GM12874 (cell line): Measurements from ENCODE around the gene SMPX.

Source experiments
- CTCF ChIP-seq: IDR thresholded peaks from 2 replicates; pipeline ENCODE4 v1.5.1; 2011; ENCODE audit warnings: low read depth, mild to moderate bottlenecking, control low read depth, low read length, moderate library complexity; ENCODE audit not compliant: insufficient read depth

Gene SMPX

GRCh38 chrX:21757960-21758359, at the start of gene SMPX:
SMPX (minus strand) TSS chrX:21758116; CDS start chrX:21754290, 3,826 bp downstream.
- TF ChIP-seq CTCF = no peak

- TF ChIP-seq CTCF = no peak
Observed at GRCh38 chrX:21806691-21807090, 48.8 kb upstream of the SMPX start.

- TF ChIP-seq CTCF = no peak
Observed at GRCh38 chrX:21802839-21803238, 44.9 kb upstream of the SMPX start.

- no peak for TF ChIP-seq CTCF
Observed at GRCh38 chrX:21802054-21802670, 44.2 kb upstream of the SMPX start.

- TF ChIP-seq CTCF = no peak
Observed at GRCh38 chrX:21800344-21800770, 42.4 kb upstream of the SMPX start.

- no peak for TF ChIP-seq CTCF
Observed at GRCh38 chrX:21799767-21800166, 41.9 kb upstream of the SMPX start.

GRCh38 chrX:21798677-21799219, 40.8 kb upstream of the SMPX start:
- TF ChIP-seq CTCF = no peak

GRCh38 chrX:21781976-21782375, 24.1 kb upstream of the SMPX start:
- TF ChIP-seq CTCF = no peak
